SK-N-MC (cell line): ENCODE results near the gene MSH3.

Experiments
- DNase-seq: peaks from one replicate; pipeline ENCODE4 v3.0.0-alpha.2; 2011; ENCODE audit warnings: low read depth, low spot score
- H3K27ac ChIP-seq: fragments of 200-600 bp; sonication (generic); 2 replicates; pipeline ENCODE4 v1.5.1; 2016; ENCODE audit warnings: mixed run types
- H3K36me3 ChIP-seq: fragments of 200-600 bp; sonication (generic); 2 replicates; pipeline ENCODE4 v1.6.1; 2017; ENCODE audit warnings: antibody characterized with exemption, low read length, mixed read lengths; ENCODE audit not compliant: insufficient read depth
- H3K4me3 ChIP-seq: fragments of 200-600 bp; sonication (generic); 2 replicates; pipeline ENCODE4 v1.5.1; 2016
- H3K9ac ChIP-seq: fragments of 200-600 bp; sonication (generic); 2 replicates; pipeline ENCODE4 v1.8.0; 2017; ENCODE audit warnings: mixed run types, mixed read lengths; ENCODE audit not compliant: insufficient read length
- H3K9me3 ChIP-seq: fragments of 200-600 bp; sonication (generic); 2 replicates; pipeline ENCODE4 v1.6.1; 2017; ENCODE audit warnings: low read depth, mild to moderate bottlenecking, antibody characterized with exemption, low read length, moderate library complexity, mixed read lengths
- EZH2 ChIP-seq: fragments of 200-600 bp; sonication (generic); IDR thresholded peaks from one replicate; pipeline ENCODE4 v1.6.1; 2017; ENCODE audit warnings: antibody characterized with exemption
- FOXP2 ChIP-seq: optimal IDR thresholded peaks from 2 replicates; pipeline ENCODE3; 2011; ENCODE audit warnings: mild to moderate bottlenecking, moderate library complexity; ENCODE audit not compliant: insufficient read depth; ENCODE audit errors: extremely low read length, control extremely low read depth
- POLR2AphosphoS5 ChIP-seq: IDR thresholded peaks from 2 replicates; pipeline ENCODE4 v1.6.1; 2012; ENCODE audit warnings: mild to moderate bottlenecking, low read depth, low read length, borderline replicate concordance

MSH3 gene

DNA sequence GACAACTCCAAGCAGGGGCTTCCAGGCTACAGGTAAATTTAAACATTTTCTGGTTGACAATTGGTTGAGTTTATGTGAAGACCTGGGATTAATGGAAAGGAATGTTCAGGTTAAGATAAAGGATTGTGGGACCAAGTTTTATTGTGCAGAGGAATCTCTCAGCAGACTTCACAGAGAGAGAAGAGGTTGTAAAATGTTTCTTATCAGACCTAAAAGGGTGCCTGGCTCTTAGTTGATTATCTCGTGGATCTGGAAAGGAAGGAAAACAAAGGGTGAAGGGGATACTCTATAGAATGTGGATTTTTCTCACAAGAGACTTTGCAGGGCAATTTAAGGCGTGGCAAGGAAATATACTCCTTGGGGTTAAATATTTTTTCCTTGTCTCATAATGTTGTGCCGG, 209.3 kb downstream of the MSH3 start:
- TF ChIP-seq FOXP2 (no peak), POLR2AphosphoS5 (no peak), EZH2 (no peak)
- no peak overlapping the region for H3K9ac ChIP-seq
- H3K4me3 ChIP-seq, result no peak overlapping the region
- DNase-seq, result no peak
- H3K27ac ChIP-seq, result no peak overlapping the region
- no peaks in the 10 kb centered on the region for H3K9me3 ChIP-seq
- H3K36me3 ChIP-seq, result no peaks in the 10 kb centered on the region

- Histone ChIP-seq H3K36me3 (no peaks in the 10 kb centered on the region), H3K9ac (no peak overlapping the region), H3K27ac (no peak overlapping the region), H3K9me3 (no peaks in the 10 kb centered on the region), H3K4me3 (no peak overlapping the region)
- no peak for TF ChIP-seq EZH2
- TF ChIP-seq FOXP2, result no peak
- DNase-seq, result no peak
Measured at GRCh38 chr5:80864109-80864508, 209.7 kb downstream of the MSH3 start.

- no peak overlapping the region for H3K4me3 ChIP-seq
- no peaks in the 10 kb centered on the region for H3K9me3 ChIP-seq
- H3K36me3 ChIP-seq, result no peaks in the 10 kb centered on the region
- TF ChIP-seq EZH2 (no peak), FOXP2 (no peak), POLR2AphosphoS5 (no peak)
- no peak overlapping the region for H3K27ac ChIP-seq
- DNase-seq, result no peak
- H3K9ac ChIP-seq, result no peak overlapping the region
Measured at GRCh38 chr5:80864706-80865435, 210.4 kb downstream of the MSH3 start.

GRCh38 chr5:80865551-80865950, 211.1 kb downstream of the MSH3 start:
- Histone ChIP-seq H3K4me3 (no peak overlapping the region), H3K27ac (no peak overlapping the region), H3K9ac (no peak overlapping the region), H3K9me3 (no peaks in the 10 kb centered on the region), H3K36me3 (no peaks in the 10 kb centered on the region)
- TF ChIP-seq EZH2 (no peak), POLR2AphosphoS5 (no peak), FOXP2 (no peak)
- no peak for DNase-seq

DNA sequence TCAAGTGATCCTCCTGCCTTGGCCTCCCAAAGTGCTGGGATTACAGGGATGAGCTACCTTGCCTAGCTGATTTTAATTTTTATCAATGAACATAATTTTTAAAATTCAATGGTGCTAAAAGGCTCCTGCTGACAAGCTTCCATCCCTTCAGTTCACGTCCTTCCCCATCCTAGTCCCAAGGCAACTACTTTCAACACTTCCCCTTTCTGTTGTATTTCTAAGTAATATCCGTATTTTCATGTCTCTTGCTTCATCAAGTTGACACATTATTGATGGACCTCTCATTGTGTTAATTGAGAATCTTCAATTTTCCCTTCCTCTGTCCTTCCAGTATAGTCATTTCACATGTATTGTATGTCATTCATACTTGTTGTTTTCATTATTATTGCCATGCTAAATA, 211.9 kb downstream of the MSH3 start:
- Histone ChIP-seq H3K27ac (no peak overlapping the region), H3K36me3 (no peaks in the 10 kb centered on the region)
- TF ChIP-seq EZH2 (no peak), POLR2AphosphoS5 (no peak), FOXP2 (no peak)

GRCh38 chr5:80867233-80867632, 212.8 kb downstream of the MSH3 start:
- Histone ChIP-seq H3K9ac (no peak overlapping the region), H3K4me3 (no peak overlapping the region), H3K36me3 (no peaks in the 10 kb centered on the region), H3K27ac (no peak overlapping the region), H3K9me3 (no peaks in the 10 kb centered on the region)
- TF ChIP-seq EZH2 (no peak), POLR2AphosphoS5 (no peak), FOXP2 (no peak)
- DNase-seq, result no peak

More for the DNA sequence above, 211.9 kb downstream of the MSH3 start:
- no peak for DNase-seq
- Histone ChIP-seq H3K9ac (no peak overlapping the region), H3K4me3 (no peak overlapping the region), H3K9me3 (no peaks in the 10 kb centered on the region)

DNA sequence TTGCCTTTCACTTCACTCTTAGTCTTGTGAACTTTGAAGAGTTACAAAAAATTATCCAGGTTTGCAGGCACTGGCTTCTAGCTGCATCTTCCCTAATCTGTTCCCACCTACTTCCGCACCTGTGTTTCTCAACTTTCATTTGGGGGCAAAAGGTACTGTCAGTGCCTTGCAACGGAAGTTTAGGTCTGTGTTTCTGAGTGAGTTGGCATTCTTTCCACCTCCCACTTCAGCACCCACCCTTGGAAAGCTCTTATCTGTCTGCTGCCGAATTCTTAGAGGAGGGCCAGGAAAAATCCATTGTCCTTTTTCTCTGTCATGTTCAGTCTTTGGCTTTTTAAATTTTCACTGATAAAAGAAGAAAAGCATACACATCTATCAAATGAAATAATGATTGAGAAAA, 216.0 kb downstream of the MSH3 start:
- no peak overlapping the region for H3K4me3 ChIP-seq
- no peak overlapping the region for H3K9ac ChIP-seq
- peaks cover 5% of the 10 kb centered on the region; the same call in 1 of the 2 replicates for H3K36me3 ChIP-seq
- no peak overlapping the region for H3K27ac ChIP-seq
- TF ChIP-seq EZH2 (no peak), POLR2AphosphoS5 (no peak), FOXP2 (no peak)
- H3K9me3 ChIP-seq, result no peaks in the 10 kb centered on the region
- no peak for DNase-seq

- no peak overlapping the region for H3K27ac ChIP-seq
- no peak for DNase-seq
- no peak overlapping the region for H3K4me3 ChIP-seq
- H3K9ac ChIP-seq, result no peak overlapping the region
- H3K9me3 ChIP-seq, result no peaks in the 10 kb centered on the region
- peaks cover 10% of the 10 kb centered on the region; the same call in 1 of the 2 replicates for H3K36me3 ChIP-seq
- TF ChIP-seq FOXP2, result no peak
- TF ChIP-seq EZH2, result no peak
- TF ChIP-seq POLR2AphosphoS5, result no peak
Measured at GRCh38 chr5:80871541-80871961, 217.1 kb downstream of the MSH3 start.

- Histone ChIP-seq H3K9ac (no peak overlapping the region), H3K27ac (no peak overlapping the region), H3K9me3 (no peaks in the 10 kb centered on the region), H3K4me3 (no peak overlapping the region), H3K36me3 (peaks cover 10% of the 10 kb centered on the region; the same call in 1 of the 2 replicates)
- DNase-seq, result no peak
- TF ChIP-seq FOXP2 (no peak), POLR2AphosphoS5 (no peak)
Measured at GRCh38 chr5:80874162-80874561, 219.7 kb downstream of the MSH3 start.
